HG03095 (cell line): ENCODE results near the gene DERA.

Experiments
- ATAC-seq: cut with Tn5 transposase; IDR thresholded peaks from one replicate; pipeline ENCODE4 v1.9.1; 2021; ENCODE audit warnings: moderate library complexity; ENCODE audit not compliant: unreplicated experiment

DERA gene

DNA sequence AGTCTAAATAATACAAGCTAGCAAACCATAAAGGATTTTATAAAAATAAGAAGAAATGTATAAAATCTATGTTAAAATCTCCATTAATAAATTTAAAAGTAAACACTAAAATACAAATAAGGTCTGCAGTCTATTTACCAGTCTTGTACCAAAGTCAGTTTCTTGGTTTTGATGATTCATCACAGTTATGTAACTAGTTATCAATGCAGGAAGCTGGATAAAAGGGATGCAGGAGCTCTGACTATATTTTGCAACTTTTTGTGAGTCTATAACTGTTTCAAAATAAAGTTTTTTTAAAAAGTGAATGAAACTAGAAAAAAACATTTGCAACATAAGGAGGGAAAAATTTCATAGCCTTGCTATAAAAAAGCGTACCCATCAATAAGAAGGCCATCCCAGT lies 151.5 kb downstream of the DERA start:
- no peak for ATAC-seq

DNA sequence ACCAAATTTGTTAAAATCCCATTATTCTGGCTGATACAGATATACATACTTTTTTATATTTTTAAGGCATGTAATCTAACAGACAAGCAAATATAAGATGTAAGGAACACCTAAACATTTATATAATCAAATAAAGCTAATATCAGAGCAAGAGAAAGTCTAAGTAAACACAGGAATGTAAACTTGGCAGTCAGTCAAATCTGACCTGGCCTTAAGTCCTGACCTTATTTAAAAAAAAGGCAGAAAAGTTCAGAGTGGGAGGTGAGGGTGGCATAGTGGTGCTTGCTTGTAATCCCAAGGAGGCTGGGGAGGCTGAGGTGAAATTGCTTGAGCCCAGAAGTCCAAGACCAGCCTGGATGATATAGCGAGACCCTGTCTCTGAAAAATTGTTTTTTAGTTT lies 152.6 kb downstream of the DERA start:
- ATAC-seq: no peak

DNA sequence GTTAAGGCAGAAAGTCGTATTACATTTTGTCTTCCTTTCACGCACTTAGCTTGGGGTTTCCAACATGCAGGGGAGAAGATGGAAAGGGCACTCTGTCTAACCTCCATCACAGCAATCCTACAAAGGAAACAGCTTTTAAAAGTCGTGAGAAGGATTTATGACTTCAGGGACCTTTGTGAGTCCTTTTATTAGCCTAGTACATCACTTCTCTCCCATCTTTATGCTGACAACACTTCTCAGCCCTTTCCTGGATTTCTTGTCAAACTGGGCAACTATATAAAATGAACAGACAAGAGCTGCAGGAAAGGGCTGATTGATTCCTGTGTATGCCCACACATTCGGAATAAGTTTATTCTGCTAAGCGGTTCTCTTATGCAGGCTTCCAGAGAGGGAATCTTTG lies 159.0 kb downstream of the DERA start:
- ATAC-seq: no peak

DNA sequence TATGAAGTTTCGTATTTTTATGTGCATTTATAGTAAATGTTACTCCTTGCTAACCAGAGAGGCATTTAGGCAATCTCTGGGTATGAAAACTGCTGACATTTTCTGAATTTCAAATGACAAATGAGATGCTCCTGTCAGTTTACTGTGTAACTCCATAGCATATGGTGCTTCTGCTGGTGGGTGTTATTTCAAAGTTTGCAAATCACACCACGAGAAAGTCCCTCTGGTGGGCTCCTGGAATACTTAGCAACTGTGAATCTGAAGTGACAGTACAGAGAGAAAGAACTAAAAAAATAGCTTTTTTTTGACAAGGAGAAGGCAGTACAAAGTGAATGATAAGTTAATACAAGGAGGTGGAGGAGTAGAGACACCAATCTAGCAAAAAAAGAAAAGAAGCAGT lies 161.5 kb downstream of the DERA start:
- no peak for ATAC-seq

DNA sequence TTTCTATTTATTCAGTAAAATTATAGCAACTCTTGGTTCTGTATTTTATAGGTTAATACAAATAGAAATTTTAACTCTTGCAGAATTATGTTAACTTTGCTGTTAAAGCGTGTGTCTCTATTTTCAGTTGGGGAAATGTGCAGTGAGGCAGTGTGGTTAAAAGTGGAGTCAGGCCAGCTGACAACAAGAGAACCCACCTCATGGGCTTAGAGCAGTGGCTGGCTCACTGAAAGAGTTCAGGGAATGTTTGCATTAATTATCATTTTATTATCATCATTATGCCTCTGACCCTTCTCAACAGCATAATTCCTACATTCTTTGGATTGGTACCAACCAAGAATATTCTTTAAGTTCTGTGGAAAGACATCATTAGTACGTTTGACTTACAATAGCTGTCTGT lies 163.8 kb downstream of the DERA start:
- no peak for ATAC-seq

DNA sequence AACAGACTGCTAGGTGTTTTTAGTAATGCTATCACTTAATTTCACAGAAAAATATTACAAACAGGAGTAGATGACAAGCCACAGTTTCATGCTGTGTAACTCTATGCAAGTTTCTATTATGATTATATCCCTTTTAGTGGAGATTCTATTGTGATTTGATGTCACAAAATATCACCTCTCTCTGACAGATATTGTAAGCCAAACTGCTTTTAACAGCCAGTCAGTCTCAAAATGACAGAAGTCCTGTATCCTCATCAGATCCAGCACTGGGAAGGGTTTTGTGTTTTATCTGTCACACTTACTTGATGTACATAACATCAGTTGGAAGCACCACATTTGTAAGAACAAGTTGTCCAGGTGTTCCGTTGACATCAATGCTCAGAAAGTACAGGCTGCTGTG lies 164.8 kb downstream of the DERA start:
- no peak for ATAC-seq

DNA sequence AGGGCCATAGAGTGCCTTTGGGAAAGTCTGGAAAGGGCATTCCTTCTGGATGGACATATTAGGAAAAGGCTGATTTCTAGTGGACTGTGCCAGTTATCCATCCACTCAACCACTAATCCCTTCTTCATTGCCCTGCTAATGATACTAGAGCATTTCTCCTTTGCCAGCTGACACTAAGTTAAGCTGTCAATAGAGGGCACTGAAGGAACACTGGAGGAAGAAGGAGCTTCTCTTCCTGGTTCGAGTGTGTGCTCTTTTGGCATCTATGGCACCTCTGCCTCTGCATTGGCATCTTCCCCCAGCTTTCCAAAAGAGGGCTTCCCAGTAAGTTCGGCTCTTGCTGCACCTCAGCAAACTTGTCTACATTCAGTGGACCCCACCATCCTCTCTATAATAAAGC lies 165.4 kb downstream of the DERA start:
- ATAC-seq: no peak

DNA sequence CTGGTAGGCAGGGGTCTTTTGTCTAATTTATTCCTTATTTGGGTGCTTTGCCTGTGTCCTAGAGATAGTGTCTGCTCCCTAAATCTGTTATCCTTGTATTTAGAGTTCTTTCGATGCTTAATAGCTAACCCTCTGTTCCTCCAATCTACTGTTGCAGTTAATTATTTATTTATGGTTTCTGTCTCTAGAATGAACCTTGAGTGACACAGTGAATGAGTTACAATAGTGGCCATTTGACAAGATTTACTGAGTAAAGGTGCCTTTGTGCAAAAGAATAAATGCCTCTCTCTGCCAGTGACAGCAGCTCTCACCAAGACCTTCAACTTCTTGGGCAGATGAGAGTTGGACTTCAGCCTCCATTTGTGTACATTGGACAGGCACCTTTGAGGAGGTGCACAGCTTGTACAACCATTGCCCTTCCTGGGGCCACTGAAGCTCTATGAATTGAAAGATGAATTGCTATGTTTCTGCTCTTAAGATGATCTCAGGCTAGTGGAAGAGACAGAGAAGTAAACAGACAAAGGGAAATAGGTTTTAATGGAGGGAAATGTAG lies 165.9 kb downstream of the DERA start:
- ATAC-seq: no peak

DNA sequence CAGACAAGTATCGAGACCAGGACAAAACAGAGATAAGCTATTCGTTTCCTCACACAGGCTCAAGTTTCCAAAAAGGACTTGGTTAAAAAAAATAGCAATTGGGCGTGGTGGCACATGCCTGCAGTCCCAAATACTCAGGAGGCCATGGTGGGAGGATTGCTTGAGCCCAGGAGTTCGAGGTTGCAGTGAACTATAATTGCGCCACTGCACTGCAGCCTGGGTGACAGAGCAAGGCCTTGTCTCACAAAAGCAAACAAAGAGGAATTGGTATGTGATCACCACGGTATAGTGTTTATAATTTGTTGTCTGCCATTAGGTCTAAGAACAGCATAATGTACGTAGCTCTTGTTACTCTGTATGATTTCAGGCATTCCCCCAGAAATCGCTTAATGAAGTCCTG lies 175.3 kb downstream of the DERA start:
- no peak for ATAC-seq

DNA sequence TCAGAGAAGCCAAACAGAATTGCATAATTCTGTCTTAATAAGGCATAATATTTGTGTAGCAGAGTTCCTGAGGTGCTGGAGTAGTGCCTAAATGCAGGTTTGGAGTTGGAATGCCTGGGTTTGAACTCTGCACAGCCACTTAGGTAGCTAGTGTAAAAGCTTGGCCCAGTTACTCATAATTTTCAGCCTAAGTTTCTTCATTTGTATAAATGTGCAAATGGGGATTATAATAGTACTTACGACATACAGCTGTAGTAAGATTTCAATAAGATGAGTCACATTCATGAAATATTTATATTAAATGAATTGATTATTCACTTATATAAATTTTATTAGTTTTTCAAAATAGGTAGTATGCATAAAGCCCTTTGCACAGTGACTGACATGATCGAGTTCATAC lies 175.8 kb downstream of the DERA start:
- no peak for ATAC-seq
